Activated naive CD8-positive, alpha-beta T cell treated with anti-CD3 and anti-CD28 coated beads, Interleukin-2, amount 50 U/mL, for 24 hours (primary cell): Measurements from ENCODE around the gene HEXB.

ENCODE experiments used
- ATAC-seq: fragments of 150-1000 bp; cut with Tn5 transposase; one replicate; pipeline ENCODE4 v1.10.0; 2021
- DNase-seq: peaks from one replicate; pipeline ENCODE4 v3.0.0; 2021
- H3K27ac Mint-ChIP-seq: one replicate; pipeline ENCODE4 v1.8.0; 2021; ENCODE audit warnings: mild to moderate bottlenecking, mixed read lengths
- H3K27me3 Mint-ChIP-seq: one replicate; pipeline ENCODE4 v1.8.0; 2021; ENCODE audit warnings: mixed read lengths
- H3K36me3 Mint-ChIP-seq: one replicate; pipeline ENCODE4 v1.8.0; 2021; ENCODE audit warnings: low read depth, mixed read lengths
- H3K4me1 Mint-ChIP-seq: one replicate; pipeline ENCODE4 v1.8.0; 2021; ENCODE audit warnings: mixed read lengths
- H3K4me3 Mint-ChIP-seq: one replicate; pipeline ENCODE4 v1.8.0; 2021; ENCODE audit warnings: mild to moderate bottlenecking, moderate library complexity, mixed read lengths
- H3K9me3 Mint-ChIP-seq: one replicate; pipeline ENCODE4 v1.8.0; 2021; ENCODE audit warnings: mixed read lengths

HEXB gene

GRCh38 chr5:74649421-74649973, 35.5 kb upstream of the HEXB start:
- Mint-ChIP-seq H3K4me1 (peaks cover 2% of the 10 kb centered on the region), H3K27me3 (peaks cover 8% of the 10 kb centered on the region), H3K36me3 (no peaks in the 10 kb centered on the region), H3K4me3 (no peak overlapping the region), H3K9me3 (no peaks in the 10 kb centered on the region), H3K27ac (no peak overlapping the region)
- ATAC-seq (no peak), DNase-seq (no peak)

- peaks cover 5% of the 10 kb centered on the region for H3K27me3 Mint-ChIP-seq
- no peaks in the 10 kb centered on the region for H3K9me3 Mint-ChIP-seq
- no peaks in the 10 kb centered on the region for H3K36me3 Mint-ChIP-seq
- no peak overlapping the region for H3K27ac Mint-ChIP-seq
- H3K4me1 Mint-ChIP-seq: peaks cover 2% of the 10 kb centered on the region
- ATAC-seq (no peak), DNase-seq (no peak)
- H3K4me3 Mint-ChIP-seq: no peak overlapping the region
Measured at GRCh38 chr5:74651710-74652109, 33.3 kb upstream of the HEXB start.

DNA sequence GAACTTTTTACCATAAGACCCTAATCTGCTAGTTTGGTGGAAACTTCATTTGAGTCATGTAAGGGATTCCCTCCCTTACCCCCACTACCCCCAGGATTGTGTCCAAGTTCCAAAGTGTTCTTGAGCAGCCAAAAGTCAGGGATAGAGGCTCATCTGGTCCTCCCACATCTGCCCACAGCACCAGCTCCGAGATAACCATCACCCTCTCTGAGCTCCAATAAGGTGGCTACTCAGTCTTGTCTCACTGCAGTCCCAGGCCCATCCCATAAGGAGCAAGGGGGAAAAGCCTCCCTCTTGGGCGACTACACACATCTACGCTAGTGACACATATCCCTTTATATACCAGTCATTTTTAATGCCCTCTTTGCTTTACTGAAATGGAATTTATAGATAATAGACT, 32.5 kb upstream of the HEXB start:
- H3K36me3 Mint-ChIP-seq: no peaks in the 10 kb centered on the region
- H3K27me3 Mint-ChIP-seq: peaks cover 6% of the 10 kb centered on the region
- peaks cover 2% of the 10 kb centered on the region for H3K4me1 Mint-ChIP-seq
- no peak overlapping the region for H3K4me3 Mint-ChIP-seq
- DNase-seq (no peak), ATAC-seq (no peak)
- H3K9me3 Mint-ChIP-seq: no peaks in the 10 kb centered on the region
- no peak overlapping the region for H3K27ac Mint-ChIP-seq

DNA sequence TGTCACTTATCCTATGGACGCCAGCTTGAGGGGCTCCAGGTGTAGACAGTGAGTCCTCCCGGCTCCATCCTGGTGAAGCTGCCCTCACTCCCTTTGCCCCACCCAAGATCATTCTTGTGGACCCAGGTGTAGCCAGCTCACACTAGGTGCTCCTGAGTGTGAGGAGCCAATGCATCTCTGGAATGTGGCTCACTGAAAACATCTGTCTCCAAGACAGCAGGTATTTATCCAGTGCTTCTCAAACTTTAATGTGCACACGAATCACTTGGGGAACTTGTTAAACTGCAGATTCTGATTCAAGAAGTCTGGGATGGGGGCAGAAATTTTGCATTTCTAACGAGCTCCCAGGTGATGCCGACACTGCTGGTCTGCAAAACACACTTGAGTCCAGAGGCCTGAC, 31.0 kb upstream of the HEXB start:
- H3K4me3 Mint-ChIP-seq: no peak overlapping the region
- H3K36me3 Mint-ChIP-seq: no peaks in the 10 kb centered on the region
- no peaks in the 10 kb centered on the region for H3K9me3 Mint-ChIP-seq
- peaks cover 6% of the 10 kb centered on the region for H3K27me3 Mint-ChIP-seq
- DNase-seq (no peak), ATAC-seq (no peak)
- H3K27ac Mint-ChIP-seq: no peak overlapping the region
- H3K4me1 Mint-ChIP-seq: no peaks in the 10 kb centered on the region

DNA sequence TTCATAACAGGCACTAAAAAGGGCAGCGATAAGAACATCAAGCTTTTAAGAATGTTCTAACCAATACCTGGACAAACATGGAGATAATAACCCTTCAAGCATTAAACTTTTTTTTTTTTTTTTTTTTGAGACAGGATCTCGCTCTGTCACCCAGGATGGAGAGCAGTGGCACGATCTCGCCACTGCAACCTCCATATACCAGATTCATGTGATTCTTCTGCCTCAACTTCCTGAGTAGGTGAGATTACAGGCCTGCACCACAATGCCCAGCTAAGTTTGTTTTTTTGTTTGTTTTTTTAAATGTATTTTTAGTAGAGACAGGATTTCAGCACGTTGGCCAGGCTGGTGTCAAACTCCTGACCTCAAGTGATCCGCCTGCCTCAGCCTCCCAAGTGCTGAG, 29.8 kb upstream of the HEXB start:
- H3K4me1 Mint-ChIP-seq: no peaks in the 10 kb centered on the region
- H3K27ac Mint-ChIP-seq: no peak overlapping the region
- H3K9me3 Mint-ChIP-seq: no peaks in the 10 kb centered on the region
- peaks cover 7% of the 10 kb centered on the region for H3K27me3 Mint-ChIP-seq
- no peaks in the 10 kb centered on the region for H3K36me3 Mint-ChIP-seq
- no peak for DNase-seq
- ATAC-seq: no peak
- H3K4me3 Mint-ChIP-seq: no peak overlapping the region

DNA sequence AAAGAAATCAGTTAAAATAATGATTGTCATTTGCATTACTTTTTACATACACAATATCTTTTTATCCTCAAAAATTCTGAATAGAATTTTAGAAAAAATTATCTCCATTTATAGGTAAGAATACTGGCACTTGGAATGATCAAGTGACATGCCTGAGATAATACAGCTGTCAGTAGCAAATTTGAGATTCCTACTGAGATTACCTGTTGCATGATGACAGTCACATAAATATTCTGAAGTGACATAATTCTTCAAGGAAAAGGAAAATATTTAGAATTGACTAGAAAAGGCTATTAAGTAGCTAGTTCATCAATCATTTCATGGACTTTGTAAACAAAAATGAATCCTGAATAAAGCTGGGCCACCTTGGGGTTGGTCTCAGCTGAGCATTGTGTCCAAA, 29.3 kb upstream of the HEXB start:
- Mint-ChIP-seq H3K4me3 (no peak overlapping the region), H3K27me3 (peaks cover 11% of the 10 kb centered on the region), H3K27ac (no peak overlapping the region), H3K9me3 (no peaks in the 10 kb centered on the region), H3K4me1 (no peaks in the 10 kb centered on the region), H3K36me3 (no peaks in the 10 kb centered on the region)
- DNase-seq (no peak), ATAC-seq (no peak)

- H3K4me1 Mint-ChIP-seq: no peaks in the 10 kb centered on the region
- no peaks in the 10 kb centered on the region for H3K9me3 Mint-ChIP-seq
- DNase-seq: no peak
- no peaks in the 10 kb centered on the region for H3K36me3 Mint-ChIP-seq
- no peak overlapping the region for H3K4me3 Mint-ChIP-seq
- ATAC-seq: no peak
- H3K27me3 Mint-ChIP-seq: peaks cover 12% of the 10 kb centered on the region
- H3K27ac Mint-ChIP-seq: no peak overlapping the region
Measured at GRCh38 chr5:74657165-74657564, 27.9 kb upstream of the HEXB start.

- no peak for ATAC-seq
- DNase-seq: no peak
- H3K9me3 Mint-ChIP-seq: no peaks in the 10 kb centered on the region
- H3K4me3 Mint-ChIP-seq: no peak overlapping the region
- no peaks in the 10 kb centered on the region for H3K4me1 Mint-ChIP-seq
- H3K36me3 Mint-ChIP-seq: no peaks in the 10 kb centered on the region
- H3K27me3 Mint-ChIP-seq: peaks cover 15% of the 10 kb centered on the region
- H3K27ac Mint-ChIP-seq: no peak overlapping the region
Measured at GRCh38 chr5:74659172-74659571, 25.9 kb upstream of the HEXB start.

DNA sequence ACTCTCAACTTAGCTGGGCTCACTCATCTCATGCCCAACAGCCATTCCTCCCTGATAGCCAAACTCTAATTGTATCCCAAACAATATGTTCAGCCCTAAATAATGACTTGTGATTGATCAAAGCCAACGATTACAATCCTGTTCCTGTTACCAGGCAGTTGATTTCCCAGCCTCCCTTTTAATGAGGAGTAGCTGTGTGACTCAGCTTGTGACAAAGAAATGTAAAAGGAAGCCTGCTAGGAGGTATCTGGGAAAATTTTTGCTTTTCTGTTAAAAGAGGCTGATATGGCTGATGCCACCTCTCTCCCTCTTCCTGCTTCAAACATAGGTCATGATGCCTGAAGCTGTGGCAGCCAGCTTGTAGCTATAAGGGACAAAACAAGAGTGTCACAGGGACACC, 24.9 kb upstream of the HEXB start:
- no peaks in the 10 kb centered on the region for H3K9me3 Mint-ChIP-seq
- H3K4me1 Mint-ChIP-seq: no peaks in the 10 kb centered on the region
- no peak overlapping the region for H3K4me3 Mint-ChIP-seq
- peaks cover 16% of the 10 kb centered on the region for H3K27me3 Mint-ChIP-seq
- H3K36me3 Mint-ChIP-seq: no peaks in the 10 kb centered on the region
- DNase-seq: no peak
- H3K27ac Mint-ChIP-seq: no peak overlapping the region
- no peak for ATAC-seq

- DNase-seq: no peak
- peaks cover 16% of the 10 kb centered on the region for H3K27me3 Mint-ChIP-seq
- H3K4me3 Mint-ChIP-seq: no peak overlapping the region
- no peak for ATAC-seq
- no peaks in the 10 kb centered on the region for H3K9me3 Mint-ChIP-seq
- no peak overlapping the region for H3K27ac Mint-ChIP-seq
- H3K36me3 Mint-ChIP-seq: no peaks in the 10 kb centered on the region
- H3K4me1 Mint-ChIP-seq: no peaks in the 10 kb centered on the region
Measured at GRCh38 chr5:74660873-74661272, 24.2 kb upstream of the HEXB start.

GRCh38 chr5:74664551-74664950, 20.5 kb upstream of the HEXB start:
- H3K27me3 Mint-ChIP-seq: peaks cover 12% of the 10 kb centered on the region
- H3K27ac Mint-ChIP-seq: no peak overlapping the region
- H3K4me1 Mint-ChIP-seq: no peaks in the 10 kb centered on the region
- ATAC-seq (no peak), DNase-seq (no peak)
- no peak overlapping the region for H3K4me3 Mint-ChIP-seq
- H3K36me3 Mint-ChIP-seq: no peaks in the 10 kb centered on the region
- H3K9me3 Mint-ChIP-seq: no peaks in the 10 kb centered on the region

DNA sequence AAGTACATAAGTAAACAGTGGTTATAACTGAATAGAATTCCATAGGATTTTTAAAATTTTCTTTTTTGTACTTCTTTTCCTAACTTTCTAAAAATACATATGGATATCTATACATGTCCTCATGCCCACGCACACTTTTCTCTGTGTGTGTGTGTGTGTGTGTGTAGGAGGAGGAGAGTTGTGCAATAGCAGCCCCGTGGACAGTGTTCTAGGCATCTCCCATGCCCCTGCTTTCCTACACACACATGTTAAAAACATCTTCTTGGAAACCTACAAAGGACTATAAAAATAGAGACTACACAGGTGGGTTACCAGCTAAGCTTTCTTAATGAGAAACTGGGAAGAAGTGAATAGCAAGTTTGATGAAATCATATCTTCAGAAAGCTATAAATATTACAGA, 19.8 kb upstream of the HEXB start:
- DNase-seq (no peak), ATAC-seq (no peak)
- Mint-ChIP-seq H3K27me3 (peaks cover 12% of the 10 kb centered on the region), H3K4me3 (no peak overlapping the region), H3K27ac (no peak overlapping the region), H3K4me1 (no peaks in the 10 kb centered on the region), H3K36me3 (no peaks in the 10 kb centered on the region), H3K9me3 (no peaks in the 10 kb centered on the region)

DNA sequence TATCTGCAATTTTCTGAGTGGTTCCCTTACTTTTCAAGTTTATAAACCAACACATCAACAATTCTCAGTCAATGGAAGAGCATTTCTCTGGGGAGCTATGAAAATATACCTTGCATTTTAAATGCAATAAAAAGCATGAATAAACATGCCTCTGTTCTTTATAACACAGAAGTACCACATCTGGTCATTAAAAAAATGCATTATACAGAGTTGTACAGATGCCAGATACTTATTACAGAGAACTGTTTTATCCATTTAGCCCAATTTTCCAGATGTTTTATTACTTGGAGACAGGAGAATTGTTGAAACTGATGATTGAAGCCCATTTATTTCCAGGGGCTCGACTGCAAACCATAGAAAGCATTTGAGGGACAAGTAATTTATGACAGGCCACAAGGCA, 19.2 kb upstream of the HEXB start:
- Mint-ChIP-seq H3K36me3 (no peaks in the 10 kb centered on the region), H3K27me3 (peaks cover 7% of the 10 kb centered on the region), H3K27ac (no peak overlapping the region), H3K4me3 (no peak overlapping the region), H3K9me3 (no peaks in the 10 kb centered on the region), H3K4me1 (no peaks in the 10 kb centered on the region)
- no peak for ATAC-seq
- DNase-seq: no peak

- DNase-seq (no peak), ATAC-seq (no peak)
- peaks cover 6% of the 10 kb centered on the region for H3K27me3 Mint-ChIP-seq
- H3K27ac Mint-ChIP-seq: no peak overlapping the region
- H3K9me3 Mint-ChIP-seq: no peaks in the 10 kb centered on the region
- no peaks in the 10 kb centered on the region for H3K4me1 Mint-ChIP-seq
- no peak overlapping the region for H3K4me3 Mint-ChIP-seq
- H3K36me3 Mint-ChIP-seq: no peaks in the 10 kb centered on the region
Measured at GRCh38 chr5:74667396-74667795, 17.6 kb upstream of the HEXB start.

DNA sequence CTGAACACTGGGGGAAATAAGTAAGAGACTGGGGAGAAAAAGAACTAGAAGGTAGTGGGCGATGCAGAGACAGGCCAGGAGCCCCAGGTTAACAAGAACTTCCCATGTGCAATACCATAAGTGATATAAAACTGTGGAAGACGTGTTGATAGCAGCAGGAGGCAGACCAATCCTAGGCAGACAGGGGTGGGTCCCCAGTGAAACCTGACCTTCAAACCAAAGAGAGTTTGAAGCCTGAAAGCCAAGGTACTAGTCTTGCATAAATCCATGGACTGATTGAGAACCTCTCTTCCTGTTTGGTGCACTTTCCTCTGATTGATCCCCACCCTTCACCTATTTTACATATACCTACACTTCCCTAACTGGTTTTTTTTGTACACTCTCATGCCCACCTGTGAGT, 15.2 kb upstream of the HEXB start:
- Mint-ChIP-seq H3K4me1 (no peaks in the 10 kb centered on the region), H3K9me3 (no peaks in the 10 kb centered on the region), H3K36me3 (no peaks in the 10 kb centered on the region), H3K27me3 (peaks cover 9% of the 10 kb centered on the region), H3K4me3 (no peak overlapping the region), H3K27ac (no peak overlapping the region)
- ATAC-seq (no peak), DNase-seq (no peak)

DNA sequence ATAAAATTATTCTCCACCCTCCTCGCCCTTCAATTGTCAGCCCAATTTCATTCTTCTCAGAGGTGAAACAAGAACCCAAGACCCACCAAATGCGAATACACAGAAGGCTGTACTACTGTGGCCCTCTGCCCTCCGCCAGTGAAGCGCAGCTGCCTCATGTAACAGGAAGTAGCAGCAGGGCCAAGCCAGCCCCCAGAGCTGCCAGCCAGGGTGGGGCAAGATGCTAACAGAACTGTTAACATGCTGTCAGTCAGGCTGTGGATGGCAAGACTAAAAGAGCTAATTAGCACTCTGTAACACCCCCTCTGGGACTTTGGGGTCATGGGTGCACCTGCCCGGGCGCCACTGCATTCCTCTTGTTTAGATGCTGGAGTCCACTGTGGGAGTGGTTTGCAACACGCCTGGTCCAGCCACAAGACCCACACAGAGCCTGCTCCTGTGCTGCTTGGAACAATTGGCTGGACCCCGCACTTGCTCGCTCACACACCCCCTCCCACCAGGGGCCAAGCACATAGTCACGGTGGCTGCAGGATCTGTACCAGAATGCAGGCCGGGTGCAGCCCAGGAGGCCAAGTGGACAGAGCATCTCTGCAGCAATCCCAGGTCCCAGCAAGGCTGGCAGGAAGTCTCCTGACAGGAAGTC, 14.5 kb upstream of the HEXB start:
- Mint-ChIP-seq H3K27ac (no peak overlapping the region), H3K27me3 (peaks cover 9% of the 10 kb centered on the region), H3K36me3 (no peaks in the 10 kb centered on the region), H3K9me3 (no peaks in the 10 kb centered on the region), H3K4me1 (no peaks in the 10 kb centered on the region), H3K4me3 (no peak overlapping the region)
- no peak for DNase-seq
- no peak for ATAC-seq
